Measurements from ENCODE around the gene KCNT1.

The KCNT1 gene

GRCh38 chr9:135693771-135694170 lies 8.2 kb upstream of the KCNT1 start:
- H3K27me3 ChIP-seq (ENCODE audit: control insufficient read depth, insufficient read depth, low read length): no peaks in the 10 kb centered on the region
- no peaks in the 10 kb centered on the region for H3K9me3 ChIP-seq (ENCODE audit: control insufficient read depth, insufficient read depth, low read length)
- no peak overlapping the region for H3K9ac ChIP-seq (ENCODE audit: low read depth, low read length)
- H3K4me3 ChIP-seq (ENCODE audit: low read depth, low read length): no peak overlapping the region
- no peaks in the 10 kb centered on the region for H3K36me3 ChIP-seq (ENCODE audit: control insufficient read depth, insufficient read depth, low read length)
- no peaks in the 10 kb centered on the region for H3K4me1 ChIP-seq (ENCODE audit: control insufficient read depth, insufficient read depth, low read length)

- H3K27me3 ChIP-seq (ENCODE audit: control insufficient read depth, insufficient read depth, low read length): no peaks in the 10 kb centered on the region
- no peaks in the 10 kb centered on the region for H3K36me3 ChIP-seq (ENCODE audit: control insufficient read depth, insufficient read depth, low read length)
- H3K9me3 ChIP-seq (ENCODE audit: control insufficient read depth, insufficient read depth, low read length): no peaks in the 10 kb centered on the region
- H3K9ac ChIP-seq (ENCODE audit: low read depth, low read length): no peak overlapping the region
- no peak overlapping the region for H3K4me3 ChIP-seq (ENCODE audit: low read depth, low read length)
- H3K4me1 ChIP-seq (ENCODE audit: control insufficient read depth, insufficient read depth, low read length): no peaks in the 10 kb centered on the region
Observed at GRCh38 chr9:135694414-135694813, 7.6 kb upstream of the KCNT1 start.

DNA sequence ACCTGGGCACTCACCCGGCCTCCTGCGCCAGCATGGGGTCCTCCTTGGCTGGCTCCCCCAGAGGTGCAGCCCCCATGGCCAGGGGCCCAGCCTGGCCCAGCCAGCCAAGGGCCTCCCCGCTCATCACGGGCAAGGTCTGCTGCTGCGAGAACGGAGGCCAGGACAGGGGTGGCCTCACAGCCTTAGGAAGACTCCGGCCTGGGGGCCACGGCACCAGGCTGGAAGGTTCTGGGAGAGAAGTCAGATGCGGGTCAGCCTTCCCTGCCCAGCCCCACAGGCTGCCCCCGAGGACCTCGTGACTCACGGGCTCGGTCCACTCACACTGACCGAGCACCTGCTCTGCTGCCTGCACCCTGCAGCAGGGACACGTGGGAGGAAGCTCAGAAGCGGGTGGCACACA lies 6.9 kb upstream of the KCNT1 start:
- Histone ChIP-seq H3K4me1 (ENCODE audit: control insufficient read depth, insufficient read depth, low read length) (no peaks in the 10 kb centered on the region), H3K9ac (ENCODE audit: low read depth, low read length) (no peak overlapping the region), H3K36me3 (ENCODE audit: control insufficient read depth, insufficient read depth, low read length) (no peaks in the 10 kb centered on the region), H3K4me3 (ENCODE audit: low read depth, low read length) (no peak overlapping the region), H3K27me3 (ENCODE audit: control insufficient read depth, insufficient read depth, low read length) (no peaks in the 10 kb centered on the region), H3K9me3 (ENCODE audit: control insufficient read depth, insufficient read depth, low read length) (no peaks in the 10 kb centered on the region)

DNA sequence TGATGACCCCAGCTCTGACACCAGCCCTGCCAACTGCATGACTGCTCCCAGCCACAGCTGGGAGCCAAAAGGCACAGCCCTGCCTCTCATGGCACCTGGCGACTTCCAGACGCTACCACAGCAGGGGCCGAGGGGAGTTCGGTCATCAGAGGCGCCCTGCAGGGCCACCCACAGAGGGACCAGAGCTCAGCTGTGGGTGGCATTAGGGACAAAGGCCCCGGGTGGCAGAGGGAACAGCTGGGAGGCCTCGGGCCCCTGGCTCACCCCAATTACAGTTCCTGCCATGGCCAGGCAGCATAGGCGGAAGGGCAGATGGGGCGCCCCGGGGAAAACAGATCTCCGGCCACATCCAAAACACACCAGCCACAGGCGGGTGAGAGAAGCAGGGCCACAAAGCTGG lies 6.3 kb upstream of the KCNT1 start:
- Histone ChIP-seq H3K4me3 (ENCODE audit: low read depth, low read length) (no peak overlapping the region), H3K9ac (ENCODE audit: low read depth, low read length) (no peak overlapping the region), H3K9me3 (ENCODE audit: control insufficient read depth, insufficient read depth, low read length) (no peaks in the 10 kb centered on the region), H3K4me1 (ENCODE audit: control insufficient read depth, insufficient read depth, low read length) (no peaks in the 10 kb centered on the region), H3K36me3 (ENCODE audit: control insufficient read depth, insufficient read depth, low read length) (no peaks in the 10 kb centered on the region), H3K27me3 (ENCODE audit: control insufficient read depth, insufficient read depth, low read length) (no peaks in the 10 kb centered on the region)

GRCh38 chr9:135696446-135696845 lies 5.5 kb upstream of the KCNT1 start:
- Histone ChIP-seq H3K4me3 (ENCODE audit: low read depth, low read length) (no peak overlapping the region), H3K9ac (ENCODE audit: low read depth, low read length) (no peak overlapping the region), H3K9me3 (ENCODE audit: control insufficient read depth, insufficient read depth, low read length) (no peaks in the 10 kb centered on the region)

DNA sequence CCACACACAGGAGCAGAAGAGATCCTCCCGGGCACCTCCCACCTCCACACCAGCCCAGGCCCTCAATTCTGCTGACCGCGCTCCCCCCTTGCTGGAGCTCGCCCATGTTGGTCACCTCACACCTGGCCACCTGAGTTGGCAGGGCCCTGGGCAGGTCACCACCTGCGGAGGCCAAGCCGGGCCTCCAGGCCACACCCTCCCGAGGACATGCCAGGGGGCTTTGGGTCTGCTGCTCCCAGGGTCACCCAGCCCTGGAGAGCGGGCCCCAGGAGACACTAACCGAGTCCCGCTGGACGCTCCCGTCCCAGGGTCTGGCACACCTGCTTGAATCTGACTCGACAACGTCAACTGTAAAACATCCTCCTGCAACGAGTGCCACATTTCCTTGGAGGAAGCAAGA lies 4.8 kb upstream of the KCNT1 start:
- Histone ChIP-seq H3K4me1 (ENCODE audit: control insufficient read depth, insufficient read depth, low read length) (no peaks in the 10 kb centered on the region), H3K36me3 (ENCODE audit: control insufficient read depth, insufficient read depth, low read length) (no peaks in the 10 kb centered on the region), H3K4me3 (ENCODE audit: low read depth, low read length) (no peak overlapping the region), H3K9ac (ENCODE audit: low read depth, low read length) (no peak overlapping the region), H3K9me3 (ENCODE audit: control insufficient read depth, insufficient read depth, low read length) (no peaks in the 10 kb centered on the region), H3K27me3 (ENCODE audit: control insufficient read depth, insufficient read depth, low read length) (no peaks in the 10 kb centered on the region)

More at GRCh38 chr9:135696446-135696845, 5.5 kb upstream of the KCNT1 start:
- H3K27me3 ChIP-seq (ENCODE audit: control insufficient read depth, insufficient read depth, low read length): no peaks in the 10 kb centered on the region
- H3K36me3 ChIP-seq (ENCODE audit: control insufficient read depth, insufficient read depth, low read length): no peaks in the 10 kb centered on the region
- no peaks in the 10 kb centered on the region for H3K4me1 ChIP-seq (ENCODE audit: control insufficient read depth, insufficient read depth, low read length)

DNA sequence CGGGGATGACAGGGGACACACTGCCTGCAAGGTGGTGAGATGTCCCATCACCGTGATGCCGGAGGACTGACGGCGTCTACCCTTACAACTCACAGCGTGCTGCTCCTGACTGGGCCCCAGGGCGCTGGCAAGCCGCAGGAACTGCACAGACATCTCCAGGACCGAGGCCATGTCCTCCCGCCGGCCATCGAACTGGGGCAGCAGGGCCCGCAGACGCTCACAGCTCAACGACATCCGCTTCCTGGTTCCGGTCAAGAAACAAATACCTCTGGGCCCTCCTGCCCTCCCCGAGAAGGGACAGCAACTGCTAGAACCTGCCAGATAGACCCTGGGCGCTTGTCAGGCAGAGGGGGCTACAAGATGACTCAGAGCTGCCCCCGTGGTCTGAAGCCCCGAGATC lies 3.7 kb upstream of the KCNT1 start:
- no peaks in the 10 kb centered on the region for H3K4me1 ChIP-seq (ENCODE audit: control insufficient read depth, insufficient read depth, low read length)
- no peaks in the 10 kb centered on the region for H3K9me3 ChIP-seq (ENCODE audit: control insufficient read depth, insufficient read depth, low read length)
- no peaks in the 10 kb centered on the region for H3K27me3 ChIP-seq (ENCODE audit: control insufficient read depth, insufficient read depth, low read length)
- no peak overlapping the region for H3K9ac ChIP-seq (ENCODE audit: low read depth, low read length)
- no peak overlapping the region for H3K4me3 ChIP-seq (ENCODE audit: low read depth, low read length)
- no peaks in the 10 kb centered on the region for H3K36me3 ChIP-seq (ENCODE audit: control insufficient read depth, insufficient read depth, low read length)

- no peak overlapping the region for H3K4me3 ChIP-seq (ENCODE audit: low read depth, low read length)
- no peak overlapping the region for H3K9ac ChIP-seq (ENCODE audit: low read depth, low read length)
- no peaks in the 10 kb centered on the region for H3K9me3 ChIP-seq (ENCODE audit: control insufficient read depth, insufficient read depth, low read length)
- no peaks in the 10 kb centered on the region for H3K36me3 ChIP-seq (ENCODE audit: control insufficient read depth, insufficient read depth, low read length)
- H3K27me3 ChIP-seq (ENCODE audit: control insufficient read depth, insufficient read depth, low read length): no peaks in the 10 kb centered on the region
- H3K4me1 ChIP-seq (ENCODE audit: control insufficient read depth, insufficient read depth, low read length): no peaks in the 10 kb centered on the region
Observed at GRCh38 chr9:135698767-135699166, 3.2 kb upstream of the KCNT1 start.

DNA sequence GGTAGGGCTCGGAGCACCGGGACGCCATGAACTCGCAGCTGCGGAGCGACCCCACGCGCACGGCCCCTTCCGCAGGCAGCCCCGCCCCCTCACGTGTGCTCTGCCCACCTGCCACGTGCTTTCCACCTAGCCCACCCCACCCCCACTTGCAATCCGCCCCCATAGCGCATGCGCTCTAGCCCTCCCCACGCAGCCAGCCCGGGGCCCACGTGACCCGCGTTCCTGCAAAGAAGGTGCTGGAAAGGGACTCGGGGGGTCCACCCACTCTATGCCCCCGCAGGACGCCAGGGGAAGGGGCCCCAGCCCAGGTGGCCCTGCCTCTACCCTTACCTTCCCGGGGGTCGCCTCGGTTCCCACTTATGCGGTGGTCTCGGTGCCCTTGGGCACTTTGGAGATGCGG lies 2.5 kb upstream of the KCNT1 start, which contains the start of gene SOHLH1:
Gene SOHLH1 (minus strand): TSS at position 42 of the 400 bp plus-strand sequence. CDS start 14 bp downstream, at position 28.
- Histone ChIP-seq H3K9me3 (ENCODE audit: control insufficient read depth, insufficient read depth, low read length) (no peaks in the 10 kb centered on the region), H3K9ac (ENCODE audit: low read depth, low read length) (no peak within 1 kb of the TSS), H3K4me1 (ENCODE audit: control insufficient read depth, insufficient read depth, low read length) (no peaks in the 10 kb centered on the region), H3K36me3 (ENCODE audit: control insufficient read depth, insufficient read depth, low read length) (no peaks in the 10 kb centered on the region), H3K27me3 (ENCODE audit: control insufficient read depth, insufficient read depth, low read length) (no peaks in the 10 kb centered on the region), H3K4me3 (ENCODE audit: low read depth, low read length) (no peak within 1 kb of the TSS)

- Histone ChIP-seq H3K9ac (ENCODE audit: low read depth, low read length) (no peak overlapping the region), H3K27me3 (ENCODE audit: control insufficient read depth, insufficient read depth, low read length) (no peaks in the 10 kb centered on the region), H3K4me1 (ENCODE audit: control insufficient read depth, insufficient read depth, low read length) (no peaks in the 10 kb centered on the region), H3K36me3 (ENCODE audit: control insufficient read depth, insufficient read depth, low read length) (no peaks in the 10 kb centered on the region), H3K4me3 (ENCODE audit: low read depth, low read length) (no peak overlapping the region), H3K9me3 (ENCODE audit: control insufficient read depth, insufficient read depth, low read length) (no peaks in the 10 kb centered on the region)
Observed at GRCh38 chr9:135700525-135700924, 1.5 kb upstream of the KCNT1 start.

DNA sequence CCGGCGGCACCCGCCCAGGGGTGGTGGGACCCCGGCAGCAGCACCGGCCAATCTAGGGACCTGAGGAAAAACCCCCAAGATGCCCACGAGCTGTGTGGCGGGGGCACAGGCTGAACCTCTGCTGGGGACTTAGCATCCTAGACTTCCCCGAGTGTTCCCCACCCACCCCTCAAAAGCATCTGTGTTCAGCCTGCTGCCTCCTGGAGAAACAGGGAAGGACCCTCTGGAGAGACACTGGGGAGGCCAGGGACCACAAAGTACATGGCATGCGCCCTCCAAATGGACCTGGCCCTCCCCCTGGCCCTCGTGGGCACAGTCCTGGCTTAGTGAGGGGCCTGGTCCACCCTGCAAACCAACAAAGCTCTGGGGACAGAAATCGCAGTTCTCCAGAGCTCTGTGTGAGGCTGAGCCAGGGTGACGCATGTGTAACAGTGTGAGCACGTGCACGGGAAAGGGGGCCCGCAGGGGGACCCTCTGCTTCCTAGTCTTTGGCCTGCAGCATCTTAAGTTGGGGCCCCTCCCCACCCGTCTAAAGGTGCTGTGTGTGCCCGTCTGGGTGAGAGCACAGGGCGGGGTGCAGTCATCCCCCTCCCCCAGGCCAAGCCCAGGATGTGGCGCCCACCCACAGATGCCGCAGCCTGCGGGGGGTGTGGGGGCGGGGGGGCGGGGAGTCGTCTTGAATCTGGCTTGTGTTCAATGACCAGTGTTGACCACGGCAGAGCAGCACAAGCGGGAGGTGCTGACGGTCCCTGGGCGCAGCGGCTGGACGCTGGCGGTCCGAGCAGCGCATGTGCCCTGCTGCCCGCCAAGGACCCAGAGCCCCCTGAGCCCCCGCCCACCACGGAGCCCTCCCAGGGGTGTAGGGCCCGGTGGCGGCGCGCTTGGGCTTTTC lies 672 bp upstream of the KCNT1 start:
- Histone ChIP-seq H3K9ac (ENCODE audit: low read depth, low read length) (no peak overlapping the region), H3K4me3 (ENCODE audit: low read depth, low read length) (no peak overlapping the region), H3K9me3 (ENCODE audit: control insufficient read depth, insufficient read depth, low read length) (no peaks in the 10 kb centered on the region), H3K36me3 (ENCODE audit: control insufficient read depth, insufficient read depth, low read length) (no peaks in the 10 kb centered on the region), H3K27me3 (ENCODE audit: control insufficient read depth, insufficient read depth, low read length) (no peaks in the 10 kb centered on the region), H3K4me1 (ENCODE audit: control insufficient read depth, insufficient read depth, low read length) (no peaks in the 10 kb centered on the region)

- H3K36me3 ChIP-seq (ENCODE audit: control insufficient read depth, insufficient read depth, low read length): no peaks in the 10 kb centered on the region
- no peak overlapping the region for H3K4me3 ChIP-seq (ENCODE audit: low read depth, low read length)
- no peaks in the 10 kb centered on the region for H3K4me1 ChIP-seq (ENCODE audit: control insufficient read depth, insufficient read depth, low read length)
- no peak overlapping the region for H3K9ac ChIP-seq (ENCODE audit: low read depth, low read length)
- no peaks in the 10 kb centered on the region for H3K27me3 ChIP-seq (ENCODE audit: control insufficient read depth, insufficient read depth, low read length)
- no peaks in the 10 kb centered on the region for H3K9me3 ChIP-seq (ENCODE audit: control insufficient read depth, insufficient read depth, low read length)
Observed at GRCh38 chr9:135703726-135704125, 1.7 kb downstream of the KCNT1 start.
